ENCODE results near the gene CAMK4.

DNA sequence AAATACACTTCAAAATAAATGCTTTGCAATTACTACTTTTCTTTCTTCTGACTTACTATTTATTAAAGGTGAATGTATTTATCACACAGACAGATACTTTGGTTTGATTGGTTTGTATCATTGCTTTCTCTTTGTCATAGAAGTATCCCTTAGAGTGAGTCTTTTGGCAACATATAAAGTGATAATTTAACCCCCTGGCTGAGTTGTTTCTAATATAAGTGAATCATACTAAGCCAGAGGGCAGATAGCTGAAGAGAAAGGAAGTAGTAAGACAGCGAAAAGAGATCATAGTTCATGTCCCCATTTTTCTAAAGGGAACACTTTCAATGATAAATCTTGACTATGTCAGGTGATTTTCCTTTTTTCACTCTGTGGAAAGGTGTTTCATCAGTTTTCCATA lies 38.6 kb downstream of the CAMK4 start:
- no peak for TF ChIP-seq POLR2A (IDR thresholded peaks at IDR 0.05; ENCODE audit: low read depth, low read length)
- no peak for TF ChIP-seq TAF1 (IDR thresholded peaks at IDR 0.05; ENCODE audit: borderline replicate concordance, low read depth, low read length)
- no peak for TF ChIP-seq POLR2AphosphoS5 (IDR thresholded peaks at IDR 0.05; ENCODE audit: low read depth, low read length)
